GM12874 (cell line): Measurements from ENCODE around the gene SRP72.

ENCODE experiments used
- TF ChIP-seq, protein P1 (sequence below): IDR thresholded peaks from 2 replicates; pipeline ENCODE4 v1.5.1; 2011; ENCODE audit warnings: low read depth, mild to moderate bottlenecking, control low read depth, low read length, moderate library complexity; ENCODE audit not compliant: insufficient read depth

SRP72 gene

DNA sequence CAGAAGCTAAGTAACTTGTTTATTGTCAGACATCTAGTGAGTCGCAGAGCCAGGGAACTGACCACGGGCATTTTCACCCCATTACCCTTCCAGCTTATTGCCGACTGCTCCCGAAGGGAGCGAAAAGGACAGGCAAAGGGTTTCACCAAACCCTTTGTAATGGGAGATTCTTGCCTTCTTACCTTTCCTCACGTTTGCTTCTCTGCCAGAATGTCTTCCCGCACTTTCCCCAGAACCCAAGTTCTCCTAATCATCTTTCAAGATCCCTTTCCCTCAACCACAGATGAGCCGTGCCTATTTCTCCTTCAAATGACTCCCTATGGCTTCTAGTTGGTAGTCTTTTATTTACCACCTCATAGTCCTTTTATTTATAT lies 520 bp upstream of the SRP72 start:
- TF ChIP-seq, protein P1, sequence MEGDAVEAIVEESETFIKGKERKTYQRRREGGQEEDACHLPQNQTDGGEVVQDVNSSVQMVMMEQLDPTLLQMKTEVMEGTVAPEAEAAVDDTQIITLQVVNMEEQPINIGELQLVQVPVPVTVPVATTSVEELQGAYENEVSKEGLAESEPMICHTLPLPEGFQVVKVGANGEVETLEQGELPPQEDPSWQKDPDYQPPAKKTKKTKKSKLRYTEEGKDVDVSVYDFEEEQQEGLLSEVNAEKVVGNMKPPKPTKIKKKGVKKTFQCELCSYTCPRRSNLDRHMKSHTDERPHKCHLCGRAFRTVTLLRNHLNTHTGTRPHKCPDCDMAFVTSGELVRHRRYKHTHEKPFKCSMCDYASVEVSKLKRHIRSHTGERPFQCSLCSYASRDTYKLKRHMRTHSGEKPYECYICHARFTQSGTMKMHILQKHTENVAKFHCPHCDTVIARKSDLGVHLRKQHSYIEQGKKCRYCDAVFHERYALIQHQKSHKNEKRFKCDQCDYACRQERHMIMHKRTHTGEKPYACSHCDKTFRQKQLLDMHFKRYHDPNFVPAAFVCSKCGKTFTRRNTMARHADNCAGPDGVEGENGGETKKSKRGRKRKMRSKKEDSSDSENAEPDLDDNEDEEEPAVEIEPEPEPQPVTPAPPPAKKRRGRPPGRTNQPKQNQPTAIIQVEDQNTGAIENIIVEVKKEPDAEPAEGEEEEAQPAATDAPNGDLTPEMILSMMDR = no peak

DNA sequence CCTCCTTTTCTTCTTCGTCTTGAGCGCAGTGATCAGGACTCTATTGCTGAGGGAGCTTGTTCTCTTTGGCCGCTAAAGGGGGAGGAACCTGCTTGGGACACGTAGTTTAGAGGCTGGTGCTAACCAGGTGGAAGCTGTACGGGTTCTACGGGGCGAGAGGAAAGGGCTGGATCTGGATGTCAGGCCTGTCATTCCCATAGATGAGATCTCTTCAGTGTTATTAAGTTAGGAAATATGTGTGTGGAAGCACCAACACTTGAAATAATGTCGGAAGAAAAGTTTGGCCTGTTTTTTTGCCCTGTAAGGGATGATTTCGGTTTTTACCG lies 643 bp downstream of the SRP72 start:
- TF ChIP-seq, protein P1 = no peak

DNA sequence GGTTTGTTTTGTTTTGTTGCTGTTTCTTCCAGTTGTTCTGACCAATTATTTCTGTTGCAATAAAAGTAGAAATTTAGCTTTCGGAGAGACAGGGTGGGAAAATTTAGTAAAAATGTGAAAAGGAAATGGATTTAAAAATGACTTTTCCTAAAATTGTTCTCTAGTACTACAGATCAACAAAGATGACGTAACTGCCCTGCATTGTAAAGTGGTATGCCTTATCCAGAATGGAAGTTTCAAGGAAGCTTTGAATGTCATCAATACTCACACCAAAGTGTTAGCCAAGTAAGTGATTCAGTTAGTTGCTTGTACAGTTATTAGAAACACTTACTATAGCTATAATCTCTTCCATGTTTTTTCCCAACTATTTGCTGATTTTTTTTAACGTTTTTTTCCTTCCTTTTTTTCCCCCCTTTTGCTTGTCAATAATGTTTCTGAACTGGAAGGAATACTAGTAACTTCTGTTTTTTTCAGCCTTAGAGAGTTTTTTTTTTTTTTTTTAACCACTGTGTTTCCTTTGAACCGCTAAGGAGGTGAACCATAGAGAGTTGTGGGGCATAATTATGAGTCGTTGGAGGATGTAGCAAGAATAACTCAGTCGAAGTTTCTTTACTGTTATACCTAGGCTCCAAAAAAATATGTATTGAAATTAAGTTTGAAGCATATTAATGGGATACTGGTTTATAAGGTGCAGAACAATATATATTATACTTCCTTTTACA lies 2.2 kb downstream of the SRP72 start:
- TF ChIP-seq, protein P1 = no peak

DNA sequence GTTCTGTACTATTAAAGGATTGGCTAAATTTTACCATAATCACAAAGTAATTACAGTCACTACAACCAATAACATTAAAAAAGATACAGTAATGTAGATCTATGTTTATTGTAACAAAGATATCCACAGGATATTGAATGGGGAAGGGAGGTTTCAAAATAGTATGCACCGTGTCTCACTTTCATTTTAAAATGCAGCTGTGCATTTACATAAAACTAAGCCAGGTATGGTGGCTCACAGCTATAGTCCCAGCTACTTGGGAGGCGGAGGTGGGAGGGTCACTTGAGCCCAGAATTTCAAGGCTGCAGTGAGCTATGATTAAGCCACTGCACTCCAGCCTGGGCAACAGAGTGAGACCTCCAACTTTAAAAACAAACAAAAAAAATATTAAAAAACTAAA lies 8.5 kb downstream of the SRP72 start:
- TF ChIP-seq, protein P1 = no peak

DNA sequence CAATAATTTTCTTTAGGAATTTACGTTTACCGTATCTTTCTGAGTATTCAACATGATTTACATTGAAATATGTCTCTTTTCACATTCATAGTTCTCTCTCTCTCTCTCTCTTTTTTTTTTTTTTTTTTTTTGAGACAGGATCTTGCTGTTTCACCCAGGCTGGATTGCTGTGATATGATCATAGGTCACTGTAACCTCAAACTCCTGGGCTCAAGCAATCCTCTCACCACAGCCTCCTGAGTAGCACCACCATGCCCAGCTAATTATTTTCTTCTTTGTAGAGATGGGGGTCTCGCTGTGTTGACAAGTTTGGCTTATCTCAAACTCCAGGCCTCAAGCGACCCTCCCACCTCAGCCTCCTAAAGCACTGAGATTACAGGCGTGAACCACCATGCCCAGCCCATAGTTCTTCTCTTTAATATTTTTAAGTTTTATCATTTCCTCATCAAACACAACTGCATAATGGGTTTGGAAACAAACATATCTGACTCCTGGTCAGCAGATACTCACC lies 9.8 kb downstream of the SRP72 start:
- TF ChIP-seq, protein P1 = no peak

DNA sequence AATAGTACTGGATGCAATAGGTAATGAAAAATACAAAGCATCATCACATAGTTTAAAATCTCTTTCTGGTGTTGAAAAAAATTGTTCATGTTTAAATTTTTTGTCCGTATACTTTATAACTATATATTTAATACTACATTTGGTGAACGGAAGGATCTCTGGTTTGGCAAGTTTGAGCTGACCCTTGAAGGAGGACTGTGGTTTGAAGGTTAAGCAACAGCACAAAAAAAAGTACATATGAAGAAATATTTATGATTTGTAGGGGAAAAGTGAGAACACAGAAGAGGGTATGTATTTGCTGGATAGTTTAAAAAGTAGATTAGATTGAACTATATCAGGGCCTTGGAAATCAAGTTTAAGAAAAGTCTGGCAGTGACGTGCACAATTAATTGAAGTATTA lies 13.3 kb downstream of the SRP72 start:
- TF ChIP-seq, protein P1 = no peak

DNA sequence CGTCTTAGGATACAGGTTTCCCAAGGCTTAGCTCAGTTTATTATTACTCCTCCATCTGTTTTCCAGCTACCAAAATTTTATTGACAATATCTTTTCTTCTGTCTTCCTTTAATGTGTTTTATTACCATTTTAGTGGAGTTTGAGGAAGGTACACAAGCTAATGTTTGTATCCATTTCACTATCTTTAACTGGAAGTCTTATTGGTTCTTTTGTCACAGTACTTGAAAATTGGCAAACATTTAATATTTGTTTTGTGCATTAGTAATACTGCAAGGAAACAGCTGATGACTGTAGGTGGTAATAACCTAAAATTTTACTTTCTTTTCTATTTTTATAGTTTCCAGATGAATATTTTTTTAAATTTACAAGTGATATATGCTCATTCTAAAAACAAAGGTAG lies 28.8 kb downstream of the SRP72 start:
- TF ChIP-seq, protein P1 = no peak
